AG04449 (cell line): ENCODE data around the gene FAM222B.
"Not testable (repeated sequence)": the region's sequence is repeated elsewhere in the genome, so short reads cannot be mapped to it uniquely, and the experiment has no call there.

Experiments
- CTCF ChIA-PET: fragments of 350-600 bp; formaldehyde crosslinking; extraction: SDS; loops from one replicate; lab custom pipeline; 2021; ENCODE audit warnings: antibody characterized with exemption; lab: Yijun Ruan, JAX
- POLR2A ChIA-PET: fragments of 400-600, 350-600 bp; formaldehyde crosslinking; extraction: SDS; loops from one replicate; lab custom pipeline; 2020; ENCODE audit warnings: antibody characterized with exemption, inconsistent platforms; lab: Yijun Ruan, JAX
- DNase-seq: peaks from one replicate; pipeline ENCODE4 v3.0.0-alpha.2; 2010; ENCODE audit warnings: low read depth, low spot score
- H3K4me3 ChIP-seq: 2 replicates; pipeline ENCODE4 v1.5.1; 2011; ENCODE audit warnings: low read depth, mild to moderate bottlenecking, control low read depth, low read length
- CTCF ChIP-seq: IDR thresholded peaks from one replicate; pipeline ENCODE4 v1.5.1; 2011; ENCODE audit warnings: mild to moderate bottlenecking, moderate library complexity, low read length, control low read depth, inconsistent platforms; ENCODE audit not compliant: insufficient read depth; ENCODE audit errors: missing control alignments

The FAM222B gene

GRCh38 chr17:28843816-28844148 is 1.2 kb upstream of the FAM222B start:
- ChIA-PET CTCF (interaction anchor here (0.6 to 3.6 kb wide), 4 partner anchors 10 to 80 kb away, joined by 3 to 14 read pairs (median 3); no protein-coding TSS in a partner anchor), POLR2A (no interaction called here)
- DNase-seq, result no peak
- no peak for TF ChIP-seq CTCF
- no peak overlapping the region for H3K4me3 ChIP-seq

GRCh38 chr17:28841901-28842281 is 699 bp downstream of the FAM222B start:
- no peak for TF ChIP-seq CTCF
- ChIA-PET POLR2A (interaction anchor here (0.8 kb wide), 2 partner anchors 14 to 34 kb away, joined by 4 to 5 read pairs; no protein-coding TSS in a partner anchor), CTCF (interaction anchor here (0.9 to 2.6 kb wide), 7 partner anchors 33 to 307 kb away, joined by 3 to 26 read pairs (median 3); no protein-coding TSS in a partner anchor)
- H3K4me3 ChIP-seq, result peak overlapping the region; percentile 94
- DNase-seq, result no peak

GRCh38 chr17:28839221-28839620 is 3.4 kb downstream of the FAM222B start:
- no peak overlapping the region for H3K4me3 ChIP-seq
- ChIA-PET POLR2A (no interaction called here), CTCF (interaction anchor here (1.4 kb wide), 1 partner anchor 10 kb away, joined by 3 read pairs; no protein-coding TSS in a partner anchor)
- DNase-seq, result no peak
- TF ChIP-seq CTCF, result no peak

- H3K4me3 ChIP-seq, POLR2A ChIA-PET, DNase-seq: not testable (repeated sequence)
- CTCF ChIA-PET, result interaction anchor here (0.6 to 2.1 kb wide), 4 partner anchors 8 to 73 kb away, joined by 3 to 7 read pairs (median 3); no protein-coding TSS in a partner anchor
These were observed 6.0 kb downstream of the FAM222B start for GRCh38 chr17:28836541-28836940.

- TF ChIP-seq CTCF, result no peak
- ChIA-PET CTCF (no interaction called here), POLR2A (no interaction called here)
- DNase-seq, result no peak
- no peak overlapping the region for H3K4me3 ChIP-seq
These were observed 8.2 kb downstream of the FAM222B start for GRCh38 chr17:28834420-28834819.

- no peak for DNase-seq
- TF ChIP-seq CTCF, result no peak
- no peak overlapping the region for H3K4me3 ChIP-seq
- ChIA-PET POLR2A (no interaction called here), CTCF (interaction anchor here (0.6 to 1.3 kb wide), 4 partner anchors 9 to 65 kb away, joined by 3 read pairs; no protein-coding TSS in a partner anchor)
These were observed 14.1 kb downstream of the FAM222B start for GRCh38 chr17:28828294-28829040.

GRCh38 chr17:28827672-28828071 is 14.9 kb downstream of the FAM222B start:
- H3K4me3 ChIP-seq, result no peak overlapping the region
- ChIA-PET POLR2A (interaction anchor here (0.9 kb wide), 1 partner anchor 15 kb away, joined by 4 read pairs; the partner anchor contains the start of gene FAM222B), CTCF (interaction anchor here (0.9 to 1.9 kb wide), 4 partner anchors 31 to 77 kb away, joined by 3 to 10 read pairs (median 4); no protein-coding TSS in a partner anchor)
- TF ChIP-seq CTCF, result no peak
- DNase-seq, result no peak
